ENCODE data around the gene EXTL2.

EXTL2 gene

DNA sequence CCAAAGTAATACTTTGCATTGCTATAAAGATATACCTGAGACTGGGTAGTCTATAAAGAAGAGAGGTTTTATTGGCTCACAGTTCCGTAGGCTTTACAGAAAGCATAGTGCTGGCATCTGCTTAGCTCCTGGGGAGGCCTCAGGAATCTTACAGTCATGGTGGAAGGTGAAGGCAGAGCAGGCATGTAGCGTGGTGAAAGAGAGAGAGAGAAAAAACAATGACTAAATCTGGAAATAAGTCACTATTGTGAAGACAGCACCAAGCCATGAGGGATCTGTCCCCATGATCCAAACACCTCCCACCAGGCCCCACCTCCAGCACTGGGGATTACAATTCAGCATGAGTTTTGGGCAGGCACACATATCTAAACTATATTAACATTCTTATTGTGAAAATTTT is 31.6 kb upstream of the EXTL2 start:
- no peak overlapping the region for H3K27ac ChIP-seq
- peaks cover 28% of the 10 kb centered on the region for H3K36me3 ChIP-seq
- TF ChIP-seq, protein P1, sequence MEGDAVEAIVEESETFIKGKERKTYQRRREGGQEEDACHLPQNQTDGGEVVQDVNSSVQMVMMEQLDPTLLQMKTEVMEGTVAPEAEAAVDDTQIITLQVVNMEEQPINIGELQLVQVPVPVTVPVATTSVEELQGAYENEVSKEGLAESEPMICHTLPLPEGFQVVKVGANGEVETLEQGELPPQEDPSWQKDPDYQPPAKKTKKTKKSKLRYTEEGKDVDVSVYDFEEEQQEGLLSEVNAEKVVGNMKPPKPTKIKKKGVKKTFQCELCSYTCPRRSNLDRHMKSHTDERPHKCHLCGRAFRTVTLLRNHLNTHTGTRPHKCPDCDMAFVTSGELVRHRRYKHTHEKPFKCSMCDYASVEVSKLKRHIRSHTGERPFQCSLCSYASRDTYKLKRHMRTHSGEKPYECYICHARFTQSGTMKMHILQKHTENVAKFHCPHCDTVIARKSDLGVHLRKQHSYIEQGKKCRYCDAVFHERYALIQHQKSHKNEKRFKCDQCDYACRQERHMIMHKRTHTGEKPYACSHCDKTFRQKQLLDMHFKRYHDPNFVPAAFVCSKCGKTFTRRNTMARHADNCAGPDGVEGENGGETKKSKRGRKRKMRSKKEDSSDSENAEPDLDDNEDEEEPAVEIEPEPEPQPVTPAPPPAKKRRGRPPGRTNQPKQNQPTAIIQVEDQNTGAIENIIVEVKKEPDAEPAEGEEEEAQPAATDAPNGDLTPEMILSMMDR (IDR thresholded peaks at IDR 0.05), result no peak
- H3K4me1 ChIP-seq (ENCODE audit: control insufficient read depth in 1 of 2, insufficient read depth in 1 of 2, low read depth in 1 of 2, low read length in 1 of 2), result no peaks in the 10 kb centered on the region
- H3K27me3 ChIP-seq, result no peaks in the 10 kb centered on the region
- no peak overlapping the region for H3K4me3 ChIP-seq (ENCODE audit: low read depth in 1 of 2, low read length in 1 of 2)
- no peaks in the 10 kb centered on the region for H3K9me3 ChIP-seq

DNA sequence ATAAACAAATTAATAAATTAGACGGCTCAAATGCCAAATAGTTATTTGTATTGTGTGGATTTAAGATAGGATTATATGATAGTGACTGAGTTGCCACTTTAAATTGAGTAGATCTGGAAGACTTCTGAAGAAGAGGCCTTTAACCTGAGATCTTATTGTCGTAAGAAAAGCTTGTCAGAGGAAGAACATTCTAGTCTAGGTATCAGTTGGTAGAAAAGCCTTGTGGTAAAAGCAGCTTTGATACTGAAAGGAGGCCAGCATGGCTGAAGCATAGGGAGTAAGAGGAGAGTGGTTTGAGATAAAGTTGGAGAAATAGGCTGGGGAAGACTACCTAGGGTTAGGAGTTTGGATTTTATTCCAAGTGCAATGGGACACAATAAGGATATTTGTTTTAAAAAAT is 30.3 kb upstream of the EXTL2 start:
- Histone ChIP-seq H3K4me3 (ENCODE audit: low read depth in 1 of 2, low read length in 1 of 2) (no peak overlapping the region), H3K27me3 (no peaks in the 10 kb centered on the region), H3K36me3 (peaks cover 28% of the 10 kb centered on the region), H3K27ac (no peak overlapping the region), H3K4me1 (ENCODE audit: control insufficient read depth in 1 of 2, insufficient read depth in 1 of 2, low read depth in 1 of 2, low read length in 1 of 2) (no peaks in the 10 kb centered on the region), H3K9me3 (no peaks in the 10 kb centered on the region)
- TF ChIP-seq, protein P1 (IDR thresholded peaks at IDR 0.05), result no peak

DNA sequence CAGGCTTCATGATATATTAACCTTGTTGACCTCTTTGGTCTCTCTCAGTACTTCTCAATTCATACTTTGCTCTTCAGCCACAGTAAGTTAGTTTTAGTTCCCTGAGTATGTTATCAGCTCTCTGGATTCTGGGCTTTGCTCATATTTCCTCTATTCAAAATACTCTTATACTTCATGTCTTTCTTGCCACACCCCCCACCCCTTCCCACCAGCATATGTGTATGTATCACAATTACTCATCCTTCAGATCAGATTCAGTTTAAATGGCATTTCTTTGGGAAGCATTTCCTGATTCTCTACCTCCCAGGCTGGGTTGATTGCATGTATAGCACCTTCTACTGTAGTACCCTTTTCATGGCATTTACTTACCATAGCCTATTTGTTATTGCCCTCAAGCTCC is 29.6 kb upstream of the EXTL2 start:
- H3K4me1 ChIP-seq (ENCODE audit: control insufficient read depth in 1 of 2, insufficient read depth in 1 of 2, low read depth in 1 of 2, low read length in 1 of 2), result no peaks in the 10 kb centered on the region
- H3K4me3 ChIP-seq (ENCODE audit: low read depth in 1 of 2, low read length in 1 of 2), result no peak overlapping the region
- H3K36me3 ChIP-seq, result peaks cover 28% of the 10 kb centered on the region
- H3K27ac ChIP-seq, result no peak overlapping the region
- TF ChIP-seq, protein P1 (IDR thresholded peaks at IDR 0.05), result no peak
- H3K27me3 ChIP-seq, result no peaks in the 10 kb centered on the region
- H3K9me3 ChIP-seq, result no peaks in the 10 kb centered on the region

DNA sequence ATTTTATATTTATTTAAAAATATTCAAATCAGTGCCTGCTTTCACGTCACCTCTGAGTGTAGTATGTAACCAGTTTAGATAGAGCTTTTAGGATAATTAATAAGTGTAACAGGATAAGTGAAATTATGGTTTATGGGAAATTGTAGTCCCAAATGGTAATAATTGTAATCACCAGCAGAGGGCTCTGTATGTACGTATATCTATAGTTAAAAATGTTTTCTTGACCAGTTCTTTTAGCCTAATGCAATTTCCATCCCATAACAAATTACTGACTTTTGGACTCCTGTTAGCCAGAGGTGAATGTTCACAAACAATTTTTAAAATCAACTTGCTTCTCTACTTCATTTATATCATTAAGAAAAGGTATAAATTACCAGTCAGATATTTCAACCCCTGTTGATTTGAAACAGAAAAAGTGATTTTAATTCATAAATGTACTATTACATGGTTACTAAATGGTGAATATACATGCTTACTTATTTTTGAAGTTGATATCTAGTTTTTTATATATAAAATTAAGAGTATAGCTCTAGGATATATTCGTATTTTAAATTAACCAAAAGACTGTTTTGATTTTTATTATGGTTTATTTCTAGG is 26.6 kb upstream of the EXTL2 start:
- Histone ChIP-seq H3K4me3 (ENCODE audit: low read depth in 1 of 2, low read length in 1 of 2) (no peak overlapping the region), H3K27ac (no peak overlapping the region), H3K4me1 (ENCODE audit: control insufficient read depth in 1 of 2, insufficient read depth in 1 of 2, low read depth in 1 of 2, low read length in 1 of 2) (no peaks in the 10 kb centered on the region), H3K27me3 (no peaks in the 10 kb centered on the region), H3K36me3 (peaks cover 36% of the 10 kb centered on the region), H3K9me3 (no peaks in the 10 kb centered on the region)
- TF ChIP-seq, protein P1 (IDR thresholded peaks at IDR 0.05), result peak; percentile 74

DNA sequence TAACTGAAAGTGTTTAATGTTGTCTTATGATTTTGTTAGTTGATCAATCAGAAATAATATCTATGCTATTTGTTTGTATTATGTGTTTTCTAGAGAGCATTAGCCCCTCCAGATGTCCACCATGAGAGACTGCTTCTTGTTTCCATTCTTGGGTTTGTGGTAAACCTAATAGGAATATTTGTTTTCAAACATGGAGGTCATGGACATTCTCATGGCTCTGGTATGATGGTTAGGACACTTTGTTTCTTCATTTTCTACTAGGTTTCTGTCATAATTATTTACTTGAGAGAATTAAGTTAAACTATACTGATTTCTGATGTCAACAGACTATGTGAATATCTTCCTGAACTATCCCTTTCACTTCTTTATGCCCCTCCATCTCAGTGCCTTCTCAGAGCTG is 17.4 kb upstream of the EXTL2 start:
- H3K4me3 ChIP-seq (ENCODE audit: low read depth in 1 of 2, low read length in 1 of 2), result no peak overlapping the region
- no peaks in the 10 kb centered on the region for H3K9me3 ChIP-seq
- H3K4me1 ChIP-seq (ENCODE audit: control insufficient read depth in 1 of 2, insufficient read depth in 1 of 2, low read depth in 1 of 2, low read length in 1 of 2), result no peaks in the 10 kb centered on the region
- TF ChIP-seq, protein P1 (IDR thresholded peaks at IDR 0.05), result no peak
- peaks cover 80% of the 10 kb centered on the region for H3K36me3 ChIP-seq
- no peaks in the 10 kb centered on the region for H3K27me3 ChIP-seq
- no peak overlapping the region for H3K27ac ChIP-seq

DNA sequence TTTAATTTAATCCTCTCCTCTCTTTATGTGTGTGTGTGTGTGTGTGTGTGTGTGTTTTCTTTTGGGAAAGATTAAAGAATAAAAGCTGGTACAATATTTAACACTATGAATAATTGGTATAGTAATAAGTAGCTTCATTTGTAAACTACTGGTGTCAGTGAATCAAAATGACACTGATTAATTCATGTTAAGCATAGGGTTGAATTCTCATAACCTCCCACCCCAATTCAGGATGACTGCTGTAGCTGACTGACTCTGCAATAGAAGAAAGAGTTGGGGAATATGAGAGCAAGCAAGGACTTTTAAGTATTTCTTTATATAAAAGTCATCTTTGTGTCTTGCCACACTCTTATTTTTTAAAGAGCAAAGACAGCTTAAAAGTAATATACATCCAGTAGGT is 14.4 kb upstream of the EXTL2 start:
- Histone ChIP-seq H3K36me3 (peaks cover 69% of the 10 kb centered on the region), H3K27ac (no peak overlapping the region), H3K9me3 (no peaks in the 10 kb centered on the region), H3K4me1 (ENCODE audit: control insufficient read depth in 1 of 2, insufficient read depth in 1 of 2, low read depth in 1 of 2, low read length in 1 of 2) (no peaks in the 10 kb centered on the region), H3K27me3 (no peaks in the 10 kb centered on the region), H3K4me3 (ENCODE audit: low read depth in 1 of 2, low read length in 1 of 2) (no peak overlapping the region)
- TF ChIP-seq, protein P1 (IDR thresholded peaks at IDR 0.05), result no peak

All from neutrophil (primary cell).